ENCODE measurements around the gene MIEF1.
"Not testable (repeated sequence)": the region's sequence is repeated elsewhere in the genome, so short reads cannot be mapped to it uniquely, and the experiment has no call there.

MIEF1 gene

GRCh38 chr22:39490966-39491680, 11.0 kb upstream of the MIEF1 start:
- no peak for DNase-seq

- no peak for DNase-seq
Observed at GRCh38 chr22:39491696-39492095, 10.4 kb upstream of the MIEF1 start.

GRCh38 chr22:39492186-39492585, 9.9 kb upstream of the MIEF1 start:
- DNase-seq = no peak

- peak; percentile 31 for DNase-seq
Observed at GRCh38 chr22:39493759-39494158, 8.3 kb upstream of the MIEF1 start.

GRCh38 chr22:39494471-39495120, 7.5 kb upstream of the MIEF1 start:
- peak; percentile 82 for DNase-seq

- peak; percentile 81 for DNase-seq
Observed at GRCh38 chr22:39496131-39496838, 5.8 kb upstream of the MIEF1 start.

GRCh38 chr22:39497429-39497828, 4.7 kb upstream of the MIEF1 start:
- no peak for DNase-seq

- no peak for DNase-seq
Observed at GRCh38 chr22:39498368-39498767, 3.7 kb upstream of the MIEF1 start.

- no peak for DNase-seq
Observed at GRCh38 chr22:39498802-39499201, 3.3 kb upstream of the MIEF1 start.

GRCh38 chr22:39500101-39500500, 2.0 kb upstream of the MIEF1 start:
- DNase-seq = no peak

- no peak for DNase-seq
Observed at GRCh38 chr22:39501644-39502108, 414 bp upstream of the MIEF1 start.

GRCh38 chr22:39502789-39503409, 809 bp downstream of the MIEF1 start:
- peak; percentile 40 for DNase-seq

- no peak for DNase-seq
Observed at GRCh38 chr22:39503630-39504029, 1.5 kb downstream of the MIEF1 start.

GRCh38 chr22:39504071-39504470, 2.0 kb downstream of the MIEF1 start:
- DNase-seq = no peak

- DNase-seq = not testable (repeated sequence)
Observed at GRCh38 chr22:39507021-39507420, 4.9 kb downstream of the MIEF1 start.

- no peak for DNase-seq
Observed at GRCh38 chr22:39508393-39508792, 6.3 kb downstream of the MIEF1 start.

GRCh38 chr22:39510529-39511149, 8.5 kb downstream of the MIEF1 start:
- DNase-seq = no peak

- no peak for DNase-seq
Observed at GRCh38 chr22:39511226-39511625, 9.1 kb downstream of the MIEF1 start.

- DNase-seq = no peak
Observed at GRCh38 chr22:39512026-39512425, 9.9 kb downstream of the MIEF1 start.

- DNase-seq = no peak
Observed at GRCh38 chr22:39513791-39514190, 11.7 kb downstream of the MIEF1 start.

GRCh38 chr22:39514373-39514973, 12.4 kb downstream of the MIEF1 start:
- peak; percentile 77 for DNase-seq

- DNase-seq = no peak
Observed at GRCh38 chr22:39515266-39516050, 13.4 kb downstream of the MIEF1 start.
